Fibroblast of villous mesenchyme (primary cell): Measurements from ENCODE around the gene SSH2. TPM values are rescaled to one million over a fixed set of nuclear protein-coding genes. Genes with fewer than 3 reads are reported as not detected.
A peak's percentile ranks its signal among the peaks of the same experiment; 100 is the strongest.

Experiments
- DNase-seq: peaks from one replicate; pipeline ENCODE4 v3.0.0-alpha.2; 2010; ENCODE audit warnings: low read depth
- H3K4me3 ChIP-seq: 2 replicates; pipeline ENCODE4 v1.5.1; 2011; ENCODE audit warnings: low read depth, mild to moderate bottlenecking, low read length
- CTCF ChIP-seq: IDR thresholded peaks from 2 replicates; pipeline ENCODE4 v1.5.1; 2012; ENCODE audit warnings: low read depth, mild to moderate bottlenecking, low read length; ENCODE audit not compliant: insufficient read depth
- total RNA-seq: library from RNA; depleted of rRNA; stranded (reverse); fragments of >200 nt; gene quantifications from 2 replicates; pipeline ENCODE4 v1.2.3, GENCODE V29; 2012

Gene SSH2
- total RNA-seq, 1 donor = 19.0 TPM

- H3K4me3 ChIP-seq = no peak overlapping the region
- TF ChIP-seq CTCF = no peak
- DNase-seq = peak; percentile 56
Measured at GRCh38 chr17:29699283-29699682, 230.7 kb downstream of the SSH2 start.

GRCh38 chr17:29698837-29699236, 231.2 kb downstream of the SSH2 start:
- no peak overlapping the region for H3K4me3 ChIP-seq
- no peak for DNase-seq
- no peak for TF ChIP-seq CTCF

- no peak overlapping the region for H3K4me3 ChIP-seq
- no peak for TF ChIP-seq CTCF
- DNase-seq = no peak
Measured at GRCh38 chr17:29698019-29698777, 231.8 kb downstream of the SSH2 start.

- H3K4me3 ChIP-seq = no peak overlapping the region
- no peak for DNase-seq
- TF ChIP-seq CTCF = no peak
Measured at GRCh38 chr17:29697371-29697770, 232.7 kb downstream of the SSH2 start.

- no peak for DNase-seq
Measured at GRCh38 chr17:29694918-29695563, 235.0 kb downstream of the SSH2 start.

GRCh38 chr17:29693751-29694150, 236.3 kb downstream of the SSH2 start:
- DNase-seq = no peak
- no peak for TF ChIP-seq CTCF
- no peak overlapping the region for H3K4me3 ChIP-seq

More at GRCh38 chr17:29694918-29695563, 235.0 kb downstream of the SSH2 start:
- TF ChIP-seq CTCF = no peak
- H3K4me3 ChIP-seq = no peak overlapping the region
